Fibroblast of pulmonary artery (primary cell): Measurements from ENCODE around the gene SRGAP1.
"Not testable (repeated sequence)": the region's sequence is repeated elsewhere in the genome, so short reads cannot be mapped to it uniquely, and the experiment has no call there.

Experiments
- DNase-seq: peaks from one replicate; pipeline ENCODE4 v3.0.0-alpha.2; 2010; ENCODE audit warnings: low read depth
- H3K4me3 ChIP-seq: replicated peaks from 2 replicates; pipeline ENCODE4 v1.5.1; 2011; ENCODE audit warnings: low read depth, mild to moderate bottlenecking, control low read depth, low read length, moderate library complexity
- CTCF ChIP-seq: IDR thresholded peaks from 2 replicates; pipeline ENCODE4 v1.5.1; 2011; ENCODE audit warnings: mild to moderate bottlenecking, control low read depth, low read length, inconsistent platforms; ENCODE audit errors: missing control alignments

The SRGAP1 gene

GRCh38 chr12:64109706-64110105 is 265.2 kb downstream of the SRGAP1 start:
- DNase-seq: no peak
- H3K4me3 ChIP-seq: no peak overlapping the region
- no peak for TF ChIP-seq CTCF

GRCh38 chr12:64110864-64111263 is 266.4 kb downstream of the SRGAP1 start:
- TF ChIP-seq CTCF: no peak
- DNase-seq: no peak
- no peak overlapping the region for H3K4me3 ChIP-seq

- no peak for TF ChIP-seq CTCF
- DNase-seq: no peak
- H3K4me3 ChIP-seq: no peak overlapping the region
These were observed 272.5 kb downstream of the SRGAP1 start for GRCh38 chr12:64116969-64117368.

GRCh38 chr12:64120568-64120967 is 276.1 kb downstream of the SRGAP1 start:
- TF ChIP-seq CTCF: no peak
- no peak for DNase-seq

GRCh38 chr12:64121086-64121485 is 276.6 kb downstream of the SRGAP1 start:
- H3K4me3 ChIP-seq, DNase-seq: not testable (repeated sequence)

More at GRCh38 chr12:64120568-64120967, 276.1 kb downstream of the SRGAP1 start:
- no peak overlapping the region for H3K4me3 ChIP-seq

- DNase-seq: no peak
- no peak overlapping the region for H3K4me3 ChIP-seq
- TF ChIP-seq CTCF: no peak
These were observed 277.7 kb downstream of the SRGAP1 start for GRCh38 chr12:64122154-64122553.

GRCh38 chr12:64122995-64123394 is 278.5 kb downstream of the SRGAP1 start:
- H3K4me3 ChIP-seq: no peak overlapping the region
- no peak for TF ChIP-seq CTCF
- DNase-seq: no peak
